ENCODE measurements around the gene APOA5. TPM values are rescaled to one million over a fixed set of nuclear protein-coding genes. Genes with fewer than 3 reads are reported as not detected.
"Not testable (repeated sequence)": the region's sequence is repeated elsewhere in the genome, so short reads cannot be mapped to it uniquely, and the experiment has no call there.

Gene APOA5
- total RNA-seq, 1 donor from 2014 or later = not detected

GRCh38 chr11:116773203-116774097 lies 18.2 kb downstream of the APOA5 start:
- peak; percentile 16 for DNase-seq (ENCODE audit: low read depth)

- DNase-seq (ENCODE audit: low read depth) = peak; percentile 50
Measured at GRCh38 chr11:116772443-116773202, 19.1 kb downstream of the APOA5 start, which contains the start of gene BUD13. Gene BUD13 (minus strand): TSS chr11:116772987. CDS start chr11:116772964, 23 bp downstream.

GRCh38 chr11:116771935-116772334 lies 19.7 kb downstream of the APOA5 start:
- no peak for DNase-seq (ENCODE audit: low read depth)

- DNase-seq (ENCODE audit: low read depth) = no peak
Measured at GRCh38 chr11:116762132-116762531, 29.5 kb downstream of the APOA5 start.

GRCh38 chr11:116756044-116756443 lies 35.6 kb downstream of the APOA5 start:
- not testable (repeated sequence) for DNase-seq (ENCODE audit: low read depth)

- DNase-seq (ENCODE audit: low read depth) = no peak
Measured at GRCh38 chr11:116750070-116750718, 41.5 kb downstream of the APOA5 start.

- no peak for DNase-seq (ENCODE audit: low read depth)
Measured at GRCh38 chr11:116742104-116742503, 49.6 kb downstream of the APOA5 start.

GRCh38 chr11:116740741-116741140 lies 50.9 kb downstream of the APOA5 start:
- DNase-seq (ENCODE audit: low read depth) = no peak

Other genes starting within 250 kb of the APOA5 start
- gene BUD13, start 18.9 kb downstream of the APOA5 start, total RNA-seq = 13.4 and 14.2 TPM in 2 replicates
- gene ZPR1, start 3.9 kb downstream of the APOA5 start, total RNA-seq = 54.7 and 58.6 TPM in 2 replicates
- gene APOA4, start 31.4 kb upstream of the APOA5 start, total RNA-seq = not detected in 2 replicates
- gene APOC3, start 38.0 kb upstream of the APOA5 start, total RNA-seq = not detected in 2 replicates
- gene APOA1, start 45.7 kb upstream of the APOA5 start, total RNA-seq = 0.10 TPM in 1 of 2 replicates, not detected in the other

Measured in renal cortical epithelial cell (primary cell).